Measurements from ENCODE around the gene CNTNAP2. TPM values are rescaled to one million over a fixed set of nuclear protein-coding genes. Genes with fewer than 3 reads are reported as not detected.

The CNTNAP2 gene
- total and polyA plus RNA-seq, 2 of the 8 experiments (the other 6 are each of a cell fraction or from before 2014, with no cell fraction given) = 27.9 to 71.0 TPM

GRCh38 chr7:147048864-147049263 lies 932.3 kb downstream of the CNTNAP2 start:
- Histone ChIP-seq H4K91ac (replicated peaks; ENCODE audit: insufficient read length, low read length) (no peak overlapping the region), H3K4me1 (replicated peaks in 1 of 4; ENCODE audit: control insufficient read depth in 3 of 4, insufficient read depth in 4 of 4, low read length in 3 of 4) (no peaks in the 10 kb centered on the region), H2BK120ac (replicated peaks; ENCODE audit: low read depth, low read length) (no peak overlapping the region), H2BK5ac (ENCODE audit: low read depth, low read length) (no peak overlapping the region), H3K4me2 (ENCODE audit: insufficient read depth in 1 of 2, low read depth in 2 of 2, low read length in 2 of 2) (no peak overlapping the region), H3K4me3 (ENCODE audit: extremely low read depth in 1 of 4, insufficient read depth in 2 of 4, low read depth in 3 of 4, low read length in 4 of 4) (no peak overlapping the region), H3K18ac (ENCODE audit: extremely low read depth, low read length) (no peak overlapping the region), H2AFZ (ENCODE audit: low read length) (no peak overlapping the region), H2BK20ac (ENCODE audit: low read length) (no peak overlapping the region), H3K23me2 (ENCODE audit: low read depth, low read length) (no peaks in the 10 kb centered on the region), H3K27ac (ENCODE audit: low read depth, low read length) (no peak overlapping the region), H4K8ac (ENCODE audit: extremely low read depth, insufficient read depth, low read length) (no peak overlapping the region), H3K27me3 (replicated peaks in 1 of 4; ENCODE audit: control insufficient read depth in 3 of 4, extremely low read depth in 1 of 4, insufficient read depth in 3 of 4, low read length in 3 of 4) (no peaks in the 10 kb centered on the region), H3K4ac (replicated peaks; ENCODE audit: insufficient read length, low read depth, low read length) (no peak overlapping the region), H4K20me1 (replicated peaks in 1 of 2; ENCODE audit: control insufficient read depth in 1 of 2, insufficient read depth in 2 of 2, low read length in 2 of 2) (no peaks in the 10 kb centered on the region), H3K79me2 (ENCODE audit: control insufficient read depth in 1 of 2, insufficient read depth in 2 of 2, low read length in 2 of 2) (no peaks in the 10 kb centered on the region), H3K9me3 (ENCODE audit: insufficient read depth in 2 of 2, low read depth in 1 of 2, low read length in 1 of 2) (no peaks in the 10 kb centered on the region), H3K9ac (replicated peaks in 1 of 4; ENCODE audit: extremely low read depth in 1 of 4, low read depth in 3 of 4, low read length in 3 of 4) (no peak overlapping the region), H4K5ac (ENCODE audit: insufficient read length, low read depth, low read length) (no peak overlapping the region), H3K23ac (ENCODE audit: insufficient read length) (no peak overlapping the region), H2BK12ac (ENCODE audit: low read depth, low read length) (no peak overlapping the region), H2AK5ac (ENCODE audit: low read depth, low read length) (no peak overlapping the region), H3K14ac (ENCODE audit: insufficient read length) (no peak overlapping the region), H3K79me1 (ENCODE audit: low read depth, low read length) (no peaks in the 10 kb centered on the region), H2BK15ac (ENCODE audit: low read length) (no peak overlapping the region), H3K56ac (replicated peaks; ENCODE audit: insufficient read length, low read depth, low read length) (no peak overlapping the region), H3K36me3 (ENCODE audit: control insufficient read depth in 2 of 4, insufficient read depth in 4 of 4, low read length in 3 of 4) (no peaks in the 10 kb centered on the region)
- 89% methylated on average over 5 of the region's 5 CpGs; no CpG with 5 or more reads in 1 of the 2 experiments for WGBS, 2 experiments (ENCODE audit: extremely low coverage in 1 of 2, insufficient coverage in 1 of 2, insufficient read length in 1 of 2, insufficient replicate concordance in 2 of 2, low coverage in 1 of 2, low lambda C conversion rate in 2 of 2, missing lambda C conversion rate in 1 of 2)
- POLR2A ChIA-PET (ENCODE audit: partially characterized antibody) = no interaction called here
- TF ChIP-seq KDM5A (IDR thresholded peaks at IDR 0.05; ENCODE audit: low read length) (no peak), RBBP5 (IDR thresholded peaks at IDR 0.05; ENCODE audit: borderline replicate concordance, low read depth, low read length) (no peak)
- TF ChIP-seq, protein P1, sequence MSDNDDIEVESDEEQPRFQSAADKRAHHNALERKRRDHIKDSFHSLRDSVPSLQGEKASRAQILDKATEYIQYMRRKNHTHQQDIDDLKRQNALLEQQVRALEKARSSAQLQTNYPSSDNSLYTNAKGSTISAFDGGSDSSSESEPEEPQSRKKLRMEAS (IDR thresholded peaks at IDR 0.05) = no peak
- FAIRE-seq (no peak), DNase-seq (ENCODE audit: low read depth in 1 of 2, low spot score in 2 of 2) (no peak)
- CTCF ChIA-PET (ENCODE audit: partially characterized antibody) = no interaction called here
